Adrenal gland (tissue), 5 donors: Measurements from ENCODE around the gene N4BP2L2.

ENCODE experiments used
- POLR2A ChIP-seq, 2 donors: fragments of 450-650 bp; IDR thresholded peaks; one replicate each; pipeline ENCODE4 v1.6.1; 2017; ENCODE audit warnings: antibody characterized with exemption in 2 of 2, mild to moderate bottlenecking in 2 of 2, moderate library complexity in 1 of 2
- TF ChIP-seq, protein P1 (sequence below), 6 experiments: fragments of 450-650 bp in 4 of 6; fragments of 200-600 bp in 2 of 6; sonication (generic) in 1 of 6; IDR thresholded peaks; 1 replicate in 5 of 6; 2 replicates in 1 of 6; pipeline versions ENCODE4 v1.5.1 to v1.8.0; 2016 to 2021; ENCODE audit warnings: antibody characterized with exemption in 6 of 6, mild to moderate bottlenecking in 2 of 6, moderate library complexity in 1 of 6
- donor health status: DM: no; HTN: no; CAD: no.

DNA sequence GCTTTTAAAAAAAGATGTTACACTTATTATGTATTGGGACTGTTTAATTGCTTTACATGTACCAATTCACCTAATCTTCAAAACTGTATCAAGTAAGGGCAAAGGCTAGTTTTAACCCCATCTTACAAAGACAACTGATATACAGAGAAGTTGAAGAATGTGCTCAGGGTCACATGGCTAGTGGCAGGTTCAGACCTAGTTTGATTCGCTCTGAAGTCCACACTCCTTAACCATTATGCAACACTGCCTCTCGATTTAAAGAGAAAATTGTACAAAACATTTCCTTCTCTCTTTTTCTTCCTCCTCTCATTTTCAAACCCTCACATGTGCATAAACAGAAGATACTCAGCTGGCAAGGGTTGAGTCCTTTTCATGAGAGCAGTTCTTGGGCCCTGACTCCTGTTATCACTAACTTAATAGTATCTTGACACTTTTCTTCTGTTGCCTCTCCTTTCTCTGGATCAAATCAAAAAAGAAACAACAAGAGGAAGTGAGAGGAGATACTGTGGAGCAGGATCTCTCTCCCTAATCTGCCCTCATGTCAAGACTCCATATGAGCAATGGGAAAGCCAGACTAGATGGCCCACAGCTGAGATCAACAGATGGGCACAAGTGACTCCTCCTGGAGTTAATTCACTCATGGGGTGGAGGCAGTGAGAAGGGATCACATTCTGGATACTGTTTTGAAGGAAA lies 91.7 kb downstream of the N4BP2L2 start:
- TF ChIP-seq, protein P1, sequence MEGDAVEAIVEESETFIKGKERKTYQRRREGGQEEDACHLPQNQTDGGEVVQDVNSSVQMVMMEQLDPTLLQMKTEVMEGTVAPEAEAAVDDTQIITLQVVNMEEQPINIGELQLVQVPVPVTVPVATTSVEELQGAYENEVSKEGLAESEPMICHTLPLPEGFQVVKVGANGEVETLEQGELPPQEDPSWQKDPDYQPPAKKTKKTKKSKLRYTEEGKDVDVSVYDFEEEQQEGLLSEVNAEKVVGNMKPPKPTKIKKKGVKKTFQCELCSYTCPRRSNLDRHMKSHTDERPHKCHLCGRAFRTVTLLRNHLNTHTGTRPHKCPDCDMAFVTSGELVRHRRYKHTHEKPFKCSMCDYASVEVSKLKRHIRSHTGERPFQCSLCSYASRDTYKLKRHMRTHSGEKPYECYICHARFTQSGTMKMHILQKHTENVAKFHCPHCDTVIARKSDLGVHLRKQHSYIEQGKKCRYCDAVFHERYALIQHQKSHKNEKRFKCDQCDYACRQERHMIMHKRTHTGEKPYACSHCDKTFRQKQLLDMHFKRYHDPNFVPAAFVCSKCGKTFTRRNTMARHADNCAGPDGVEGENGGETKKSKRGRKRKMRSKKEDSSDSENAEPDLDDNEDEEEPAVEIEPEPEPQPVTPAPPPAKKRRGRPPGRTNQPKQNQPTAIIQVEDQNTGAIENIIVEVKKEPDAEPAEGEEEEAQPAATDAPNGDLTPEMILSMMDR (IDR thresholded peaks at IDR 0.05): no peak
- no peak for TF ChIP-seq POLR2A (IDR thresholded peaks at IDR 0.05)
